ENCODE results near the gene AP3M1. TPM values are rescaled to one million over a fixed set of nuclear protein-coding genes. Genes with fewer than 3 reads are reported as not detected.

AP3M1 gene
- polyA plus RNA-seq, 1 of the 3 experiments (the other 2 are of a cell fraction): 17.7 TPM

DNA sequence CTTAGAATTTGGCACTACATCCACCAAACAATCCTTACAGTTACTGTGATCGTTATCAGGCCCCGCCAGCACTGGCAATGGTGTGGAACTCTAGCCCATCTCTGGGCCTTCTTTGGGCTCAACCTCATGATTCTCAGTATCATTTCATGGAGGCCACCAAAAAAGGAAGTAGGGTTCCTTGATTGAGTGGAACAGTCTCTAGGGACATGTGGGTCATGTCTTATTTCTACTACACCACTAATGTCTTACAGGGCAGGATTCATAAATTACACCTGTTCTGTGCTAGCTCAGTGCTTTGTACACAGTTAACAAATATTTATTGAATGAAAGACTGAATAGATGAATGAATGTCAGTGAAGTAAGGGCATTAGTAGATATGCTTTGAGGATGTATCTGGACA lies 53.9 kb downstream of the AP3M1 start (continued):
- no peak for TF ChIP-seq ELF1 (IDR thresholded peaks at IDR 0.05)
- no peak for TF ChIP-seq NRF1 (IDR thresholded peaks at IDR 0.05; ENCODE audit: low read depth, low read length)
- no peak for TF ChIP-seq FOXJ3 (CRISPR knock-in tag; IDR thresholded peaks at IDR 0.05)
- TF ChIP-seq CTCF (IDR thresholded peaks at IDR 0.05): no peak
- TF ChIP-seq YY1 (IDR thresholded peaks at IDR 0.05; ENCODE audit: low read depth): no peak
- no peak for TF ChIP-seq FOXM1 (IDR thresholded peaks at IDR 0.05; ENCODE audit: low read depth)

- ChIA-PET CTCF (interaction anchor here (0.7 to 7.4 kb wide), 8 partner anchors 8 to 215 kb away, joined by 3 to 50 read pairs (median 4); no protein-coding TSS in a partner anchor), POLR2A (no interaction called here)
- H3K27me3 ChIP-seq (ENCODE audit: insufficient read depth): no peaks in the 10 kb centered on the region
- 98% methylated on average over 7 of the region's 7 CpGs for WGBS (ENCODE audit: low lambda C conversion rate)
- H3K9me3 ChIP-seq: no peaks in the 10 kb centered on the region
- no peak for DNase-seq
- H2AFZ ChIP-seq (ENCODE audit: low read depth): no peak overlapping the region
- H3K4me3 ChIP-seq (ENCODE audit: low read depth in 2 of 2, low read length in 1 of 2): no peak overlapping the region
- H4K20me1 ChIP-seq (ENCODE audit: insufficient read depth): no peaks in the 10 kb centered on the region; the same call in 1 of the 2 replicates
- H3K4me1 ChIP-seq (ENCODE audit: control insufficient read depth in 1 of 2, insufficient read depth in 2 of 2, low read depth in 1 of 2, low read length in 1 of 2): peaks cover 0 to 4% of the 10 kb centered on the region in 2 experiments; a peak in 1 of 4 replicates
- H3K27ac ChIP-seq (ENCODE audit: low read depth in 2 of 2, low read length in 1 of 2): no peak overlapping the region
- H3K9ac ChIP-seq: no peak overlapping the region
- no peaks in the 10 kb centered on the region for H3K9me2 ChIP-seq
- TF ChIP-seq NFIC (IDR thresholded peaks at IDR 0.05; ENCODE audit: borderline replicate concordance) (no peak), TAF1 (IDR thresholded peaks at IDR 0.05; ENCODE audit: borderline replicate concordance, low read depth, low read length) (no peak), MEF2A (IDR thresholded peaks at IDR 0.05; ENCODE audit: borderline replicate concordance, low read depth) (no peak), SIN3A (IDR thresholded peaks at IDR 0.05; ENCODE audit: borderline replicate concordance, low read depth, low read length) (no peak), USF2 (IDR thresholded peaks at IDR 0.05; ENCODE audit: borderline replicate concordance, low read depth, low read length) (no peak), RCOR1 (IDR thresholded peaks at IDR 0.05; ENCODE audit: low read length) (no peak), ELF1 (IDR thresholded peaks at IDR 0.05) (no peak), RFX5 (IDR thresholded peaks at IDR 0.05; ENCODE audit: low read length) (no peak), EZH2phosphoT487 (IDR thresholded peaks at IDR 0.05; ENCODE audit: borderline replicate concordance, low read depth) (no peak), EP300 (IDR thresholded peaks at IDR 0.05; ENCODE audit: borderline replicate concordance in 1 of 2, low read depth in 1 of 2, low read length in 1 of 2) (no peak), POLR2AphosphoS5 (IDR thresholded peaks at IDR 0.05; ENCODE audit: low read depth, low read length) (no peak), CTCF (IDR thresholded peaks at IDR 0.05) (no peak)
- TF ChIP-seq, protein P1, sequence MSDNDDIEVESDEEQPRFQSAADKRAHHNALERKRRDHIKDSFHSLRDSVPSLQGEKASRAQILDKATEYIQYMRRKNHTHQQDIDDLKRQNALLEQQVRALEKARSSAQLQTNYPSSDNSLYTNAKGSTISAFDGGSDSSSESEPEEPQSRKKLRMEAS (IDR thresholded peaks at IDR 0.05; ENCODE audit: low read depth): no peak
- TF ChIP-seq, protein P2, sequence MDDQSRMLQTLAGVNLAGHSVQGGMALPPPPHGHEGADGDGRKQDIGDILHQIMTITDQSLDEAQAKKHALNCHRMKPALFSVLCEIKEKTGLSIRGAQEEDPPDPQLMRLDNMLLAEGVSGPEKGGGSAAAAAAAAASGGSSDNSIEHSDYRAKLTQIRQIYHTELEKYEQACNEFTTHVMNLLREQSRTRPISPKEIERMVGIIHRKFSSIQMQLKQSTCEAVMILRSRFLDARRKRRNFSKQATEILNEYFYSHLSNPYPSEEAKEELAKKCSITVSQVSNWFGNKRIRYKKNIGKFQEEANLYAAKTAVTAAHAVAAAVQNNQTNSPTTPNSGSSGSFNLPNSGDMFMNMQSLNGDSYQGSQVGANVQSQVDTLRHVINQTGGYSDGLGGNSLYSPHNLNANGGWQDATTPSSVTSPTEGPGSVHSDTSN (IDR thresholded peaks at IDR 0.05): no peak
- peaks cover 81 to 92% of the 10 kb centered on the region in 2 experiments for H3K36me3 ChIP-seq (replicated peaks in 1 of 2; ENCODE audit: control insufficient read depth in 1 of 2, insufficient read depth in 2 of 2, low read length in 1 of 2)
- H3K4me2 ChIP-seq: no peak overlapping the region
- peaks cover 64% of the 10 kb centered on the region; the same call in 1 of the 2 replicates for H3K79me2 ChIP-seq (ENCODE audit: insufficient read depth)
- peaks cover 14% of the 10 kb centered on the region for H3F3A ChIP-seq (replicated peaks; ENCODE audit: insufficient read depth)
These were observed 56.4 kb downstream of the AP3M1 start for GRCh38 chr10:74094231-74094630.
